ENCODE results near the gene ADCK1.

GRCh38 chr14:77979171-77979570 is 179.3 kb downstream of the ADCK1 start:
- TF ChIP-seq, protein P1, sequence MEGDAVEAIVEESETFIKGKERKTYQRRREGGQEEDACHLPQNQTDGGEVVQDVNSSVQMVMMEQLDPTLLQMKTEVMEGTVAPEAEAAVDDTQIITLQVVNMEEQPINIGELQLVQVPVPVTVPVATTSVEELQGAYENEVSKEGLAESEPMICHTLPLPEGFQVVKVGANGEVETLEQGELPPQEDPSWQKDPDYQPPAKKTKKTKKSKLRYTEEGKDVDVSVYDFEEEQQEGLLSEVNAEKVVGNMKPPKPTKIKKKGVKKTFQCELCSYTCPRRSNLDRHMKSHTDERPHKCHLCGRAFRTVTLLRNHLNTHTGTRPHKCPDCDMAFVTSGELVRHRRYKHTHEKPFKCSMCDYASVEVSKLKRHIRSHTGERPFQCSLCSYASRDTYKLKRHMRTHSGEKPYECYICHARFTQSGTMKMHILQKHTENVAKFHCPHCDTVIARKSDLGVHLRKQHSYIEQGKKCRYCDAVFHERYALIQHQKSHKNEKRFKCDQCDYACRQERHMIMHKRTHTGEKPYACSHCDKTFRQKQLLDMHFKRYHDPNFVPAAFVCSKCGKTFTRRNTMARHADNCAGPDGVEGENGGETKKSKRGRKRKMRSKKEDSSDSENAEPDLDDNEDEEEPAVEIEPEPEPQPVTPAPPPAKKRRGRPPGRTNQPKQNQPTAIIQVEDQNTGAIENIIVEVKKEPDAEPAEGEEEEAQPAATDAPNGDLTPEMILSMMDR (IDR thresholded peaks at IDR 0.05): no peak
- no peak for TF ChIP-seq POLR2A (IDR thresholded peaks at IDR 0.05)
